Uterus (tissue), 4 donors: ENCODE measurements around the gene SOCS6. TPM values are rescaled to one million over a fixed set of nuclear protein-coding genes. Genes with fewer than 3 reads are reported as not detected.
"Not testable (repeated sequence)": the region's sequence is repeated elsewhere in the genome, so short reads cannot be mapped to it uniquely, and the experiment has no call there.

Experiments
- DNase-seq, 2 donors: peaks; one replicate each; pipeline ENCODE4 v3.0.0-alpha.2; 2019 to 2020
- H3K27ac ChIP-seq, 2 donors: fragments of 200-600 bp; sonication (generic); 1 replicate in 1 of 2; 2 replicates in 1 of 2; pipeline ENCODE4 v1.5.1; 2016 to 2018
- H3K27me3 ChIP-seq, 2 donors: fragments of 200-600 bp; sonication (generic); one replicate each; pipeline ENCODE4 v1.5.1; 2018 to 2019; ENCODE audit warnings: control low read depth in 1 of 2
- H3K36me3 ChIP-seq, 2 donors: fragments of 200-600 bp; sonication (generic); one replicate each; pipeline ENCODE4 v1.5.1; 2019; ENCODE audit warnings: control low read depth in 1 of 2
- H3K4me1 ChIP-seq, 2 donors: fragments of 200-600 bp; sonication (generic); one replicate each; pipeline ENCODE4 v1.5.1; 2018 to 2019; ENCODE audit warnings: control low read depth in 1 of 2
- H3K4me3 ChIP-seq, 2 donors: fragments of 200-600 bp; sonication (generic); 1 replicate in 1 of 2; 2 replicates in 1 of 2; pipeline ENCODE4 v1.5.1; 2018 to 2019; ENCODE audit warnings: mild to moderate bottlenecking in 1 of 2
- H3K9me3 ChIP-seq, 2 donors: fragments of 200-600 bp; sonication (generic); one replicate each; pipeline ENCODE4 v1.5.1; 2019; ENCODE audit warnings: control low read depth in 1 of 2
- POLR2A ChIP-seq, 2 donors: fragments of 450-650 bp; IDR thresholded peaks; one replicate each; pipeline ENCODE4 v1.6.1; 2016; ENCODE audit warnings: antibody characterized with exemption in 2 of 2, mild to moderate bottlenecking in 1 of 2, moderate library complexity in 1 of 2
- intact Hi-C: fragments of 100-400 bp; cut with DNase I; formaldehyde crosslinking; loops from one replicate; pipeline ENCODE4 v1.15.1; 2023; ENCODE audit warnings: low total_unique reads
- total RNA-seq, 4 donors: library from RNA; depleted of rRNA in 3 of 4; stranded (reverse); fragments of >200 nt in 3 of 4; gene quantifications; one replicate each; pipeline versions ENCODE4 v1.1.0 to v1.2.4, GENCODE V29; 2014 to 2023
- TF ChIP-seq, protein P1 (sequence below), 4 experiments: fragments of 200-600 bp in 2 of 4; fragments of 450-650 bp in 2 of 4; sonication (generic) in 2 of 4; IDR thresholded peaks; one replicate each; pipeline ENCODE4 v1.5.1; 2016 to 2019; ENCODE audit warnings: antibody characterized with exemption in 4 of 4, mild to moderate bottlenecking in 2 of 4, moderate library complexity in 1 of 4
- donor health status: DM: yes; HTN: yes; CAD: no.

SOCS6 gene, protein sequence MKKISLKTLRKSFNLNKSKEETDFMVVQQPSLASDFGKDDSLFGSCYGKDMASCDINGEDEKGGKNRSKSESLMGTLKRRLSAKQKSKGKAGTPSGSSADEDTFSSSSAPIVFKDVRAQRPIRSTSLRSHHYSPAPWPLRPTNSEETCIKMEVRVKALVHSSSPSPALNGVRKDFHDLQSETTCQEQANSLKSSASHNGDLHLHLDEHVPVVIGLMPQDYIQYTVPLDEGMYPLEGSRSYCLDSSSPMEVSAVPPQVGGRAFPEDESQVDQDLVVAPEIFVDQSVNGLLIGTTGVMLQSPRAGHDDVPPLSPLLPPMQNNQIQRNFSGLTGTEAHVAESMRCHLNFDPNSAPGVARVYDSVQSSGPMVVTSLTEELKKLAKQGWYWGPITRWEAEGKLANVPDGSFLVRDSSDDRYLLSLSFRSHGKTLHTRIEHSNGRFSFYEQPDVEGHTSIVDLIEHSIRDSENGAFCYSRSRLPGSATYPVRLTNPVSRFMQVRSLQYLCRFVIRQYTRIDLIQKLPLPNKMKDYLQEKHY
- total RNA-seq = 10 to 100 TPM; 12.9 to 59.5 (median 19.9) TPM

DNA sequence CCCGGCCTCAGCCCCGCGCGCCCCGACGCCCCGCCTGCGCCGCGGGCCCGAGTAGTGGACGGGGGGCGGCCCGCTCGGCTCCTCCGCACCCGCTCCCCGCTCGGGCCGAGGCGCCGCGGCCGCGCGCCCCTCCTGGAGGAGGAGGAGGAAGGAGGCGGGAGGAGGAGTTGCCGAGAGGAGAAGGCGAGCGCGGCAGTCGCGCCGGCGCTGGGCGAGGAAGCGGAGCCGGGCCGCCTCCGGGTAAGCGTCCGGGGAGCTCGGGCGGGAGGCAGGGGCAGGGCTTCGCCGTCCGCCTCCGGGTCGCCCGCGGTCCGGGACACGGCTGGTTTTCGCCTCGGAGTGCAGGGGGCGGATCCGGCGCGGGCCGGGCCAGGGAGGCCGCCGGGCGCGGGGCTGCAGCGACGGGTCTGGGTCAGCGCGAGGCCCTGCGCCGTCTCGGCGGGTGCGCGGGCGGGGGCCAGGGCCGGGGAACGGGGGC, at the start of gene SOCS6:
TSS of gene SOCS6 (plus strand) at position 195 of the 478 bp plus-strand sequence. CDS start 35,624 bp downstream, outside the sequence.
- intact Hi-C loops = no loop called here
- TF ChIP-seq, protein P1, sequence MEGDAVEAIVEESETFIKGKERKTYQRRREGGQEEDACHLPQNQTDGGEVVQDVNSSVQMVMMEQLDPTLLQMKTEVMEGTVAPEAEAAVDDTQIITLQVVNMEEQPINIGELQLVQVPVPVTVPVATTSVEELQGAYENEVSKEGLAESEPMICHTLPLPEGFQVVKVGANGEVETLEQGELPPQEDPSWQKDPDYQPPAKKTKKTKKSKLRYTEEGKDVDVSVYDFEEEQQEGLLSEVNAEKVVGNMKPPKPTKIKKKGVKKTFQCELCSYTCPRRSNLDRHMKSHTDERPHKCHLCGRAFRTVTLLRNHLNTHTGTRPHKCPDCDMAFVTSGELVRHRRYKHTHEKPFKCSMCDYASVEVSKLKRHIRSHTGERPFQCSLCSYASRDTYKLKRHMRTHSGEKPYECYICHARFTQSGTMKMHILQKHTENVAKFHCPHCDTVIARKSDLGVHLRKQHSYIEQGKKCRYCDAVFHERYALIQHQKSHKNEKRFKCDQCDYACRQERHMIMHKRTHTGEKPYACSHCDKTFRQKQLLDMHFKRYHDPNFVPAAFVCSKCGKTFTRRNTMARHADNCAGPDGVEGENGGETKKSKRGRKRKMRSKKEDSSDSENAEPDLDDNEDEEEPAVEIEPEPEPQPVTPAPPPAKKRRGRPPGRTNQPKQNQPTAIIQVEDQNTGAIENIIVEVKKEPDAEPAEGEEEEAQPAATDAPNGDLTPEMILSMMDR (IDR thresholded peaks at IDR 0.05) = no peak
- TF ChIP-seq POLR2A (IDR thresholded peaks at IDR 0.05) = peak in 1 of 2 donors; percentile 31
- peak; percentile 31 to 51 for DNase-seq

DNA sequence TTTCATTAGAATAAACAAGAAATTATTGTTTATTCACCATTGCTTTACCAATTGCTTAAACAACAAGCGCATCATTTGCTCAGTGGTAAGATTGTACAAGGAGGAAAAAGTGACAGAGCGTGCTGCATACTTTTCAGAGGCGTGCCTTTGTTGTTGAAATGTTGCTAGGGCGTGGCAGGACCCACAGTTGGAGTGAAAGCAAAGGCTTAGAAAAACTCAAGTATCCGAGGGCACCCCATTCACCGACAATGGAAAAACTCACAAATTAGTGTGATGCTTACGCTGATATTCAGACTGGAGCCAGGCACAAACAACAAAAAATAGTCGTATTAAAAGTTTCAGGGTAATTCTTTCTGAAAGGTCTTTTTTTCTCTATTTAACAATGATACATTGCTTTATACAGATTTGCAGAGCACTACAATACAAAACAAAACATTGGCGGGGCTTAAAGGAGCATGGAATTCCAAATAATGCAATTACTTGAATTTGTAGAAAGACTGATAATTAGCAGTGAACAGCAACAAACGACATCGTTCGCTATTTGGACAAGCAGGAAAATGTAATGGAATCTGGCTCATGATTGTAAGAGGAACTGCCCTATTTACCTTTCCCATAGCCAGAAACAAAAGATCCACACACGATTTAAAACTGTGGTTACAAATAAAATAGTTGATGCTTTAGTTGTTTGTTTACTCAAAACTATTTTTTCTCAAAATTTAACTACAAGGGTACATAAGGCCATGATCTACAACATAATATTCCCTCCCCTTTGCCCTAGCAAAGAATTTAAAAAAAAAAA, 45.5 kb upstream of the SOCS6 start:
- Histone ChIP-seq H3K9me3 (no peaks in the 10 kb centered on the region), H3K4me3 (no peak overlapping the region), H3K27ac (no peak overlapping the region), H3K4me1 (no peaks in the 10 kb centered on the region), H3K36me3 (no peaks in the 10 kb centered on the region), H3K27me3 (no peaks in the 10 kb centered on the region)
- no peak for TF ChIP-seq POLR2A (IDR thresholded peaks at IDR 0.05)
- TF ChIP-seq, protein P1 (IDR thresholded peaks at IDR 0.05) = no peak
- intact Hi-C loops = no loop called here
- no peak for DNase-seq

More for the DNA sequence above, at the start of gene SOCS6:
- Histone ChIP-seq H3K4me3 (peak within 1 kb of the TSS; percentile 52 to 98), H3K4me1 (peaks cover 4 to 5% of the 10 kb centered on the region in 2 donors), H3K36me3 (no peaks in the 10 kb centered on the region), H3K27ac (peak within 1 kb of the TSS; percentile 87 to 92), H3K9me3 (no peaks in the 10 kb centered on the region), H3K27me3 (no peaks in the 10 kb centered on the region)

DNA sequence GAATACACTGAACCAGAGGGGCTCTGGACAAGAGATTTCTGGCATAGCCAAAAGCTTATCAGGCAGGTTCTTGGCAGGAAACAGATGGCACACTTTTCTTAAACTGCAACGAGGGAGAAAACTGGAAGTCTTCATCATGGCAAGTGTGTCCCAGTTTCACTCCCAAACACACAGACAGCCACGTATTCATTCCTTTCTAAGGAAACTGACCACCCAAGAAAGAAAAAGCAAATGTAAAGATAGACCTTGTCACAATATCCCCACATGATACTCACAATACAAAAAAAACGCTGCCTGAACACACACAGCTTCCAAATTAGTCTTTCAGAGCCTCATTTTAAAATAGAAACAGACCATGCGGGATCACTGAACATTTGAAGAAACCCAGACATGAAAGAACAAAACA, 42.8 kb upstream of the SOCS6 start:
- no peaks in the 10 kb centered on the region for H3K9me3 ChIP-seq
- H3K4me1 ChIP-seq = no peaks in the 10 kb centered on the region
- intact Hi-C loops = no loop called here
- TF ChIP-seq POLR2A (IDR thresholded peaks at IDR 0.05) = no peak
- TF ChIP-seq, protein P1 (IDR thresholded peaks at IDR 0.05) = no peak
- no peak overlapping the region for H3K27ac ChIP-seq
- no peak overlapping the region for H3K4me3 ChIP-seq
- H3K36me3 ChIP-seq = no peaks in the 10 kb centered on the region
- no peaks in the 10 kb centered on the region for H3K27me3 ChIP-seq
- DNase-seq = no peak

DNA sequence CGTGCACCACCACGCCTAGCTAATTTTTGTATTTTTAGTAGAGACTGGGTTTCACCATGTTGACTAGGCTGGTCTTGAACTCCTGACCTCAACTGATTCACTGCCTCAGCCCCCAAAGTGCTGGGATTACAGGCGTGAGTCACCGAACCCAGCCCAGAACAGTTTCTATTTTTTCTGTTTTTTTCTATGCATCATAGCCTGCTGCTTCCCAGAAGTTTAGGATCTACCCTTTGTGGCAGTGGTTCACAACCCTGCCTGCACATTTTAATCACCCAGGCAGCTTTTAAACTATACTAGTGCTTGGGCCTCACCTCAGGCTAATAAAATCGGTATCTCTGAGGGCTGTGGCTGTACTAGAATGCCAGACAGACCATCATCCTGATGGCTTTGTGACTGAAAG, 39.7 kb upstream of the SOCS6 start:
- Histone ChIP-seq H3K36me3 (no peaks in the 10 kb centered on the region), H3K27me3 (no peaks in the 10 kb centered on the region), H3K27ac (no peak overlapping the region), H3K4me1 (no peaks in the 10 kb centered on the region), H3K4me3 (no peak overlapping the region), H3K9me3 (no peaks in the 10 kb centered on the region)
- no peak for DNase-seq
- intact Hi-C loops = no loop called here
- TF ChIP-seq, protein P1 (IDR thresholded peaks at IDR 0.05) = no peak
- no peak for TF ChIP-seq POLR2A (IDR thresholded peaks at IDR 0.05)

DNA sequence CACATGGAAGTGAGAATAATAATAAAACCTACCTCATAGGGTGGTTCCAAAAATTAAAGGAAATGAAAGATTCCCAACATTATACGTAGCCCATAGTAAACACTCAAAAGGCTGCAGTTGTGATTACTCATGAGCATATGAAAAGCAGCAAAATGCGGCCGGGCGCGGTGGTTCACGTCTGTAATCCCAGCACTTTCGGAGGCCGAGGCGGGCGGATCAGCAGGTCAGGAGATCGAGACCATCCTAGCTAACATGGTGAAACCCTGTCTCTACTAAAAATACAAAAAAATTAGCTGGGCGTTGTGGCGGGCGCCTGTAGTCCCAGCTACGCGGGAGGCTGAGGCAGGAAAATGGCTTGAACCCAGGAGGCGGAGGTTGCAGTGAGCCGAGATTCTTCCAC, 39.0 kb upstream of the SOCS6 start:
- H3K27me3 ChIP-seq, intact Hi-C loops, H3K9me3 ChIP-seq, H3K4me3 ChIP-seq, H3K27ac ChIP-seq, DNase-seq, H3K36me3 ChIP-seq, H3K4me1 ChIP-seq: not testable (repeated sequence)
